Femur (tissue), 1 donor: Measurements from ENCODE around the gene CDHR3.
A peak's percentile ranks its signal among the peaks of the same experiment; 100 is the strongest.

Source experiments
- DNase-seq: peaks from one replicate; pipeline ENCODE4 v3.0.0-alpha.2; 2017

CDHR3 gene

GRCh38 chr7:106029941-106030340 is 66.9 kb downstream of the CDHR3 start:
- DNase-seq = no peak

GRCh38 chr7:106031300-106032035 is 68.4 kb downstream of the CDHR3 start:
- peak; percentile 70 for DNase-seq

GRCh38 chr7:106032295-106032694 is 69.2 kb downstream of the CDHR3 start:
- DNase-seq = no peak

GRCh38 chr7:106033735-106034134 is 70.7 kb downstream of the CDHR3 start:
- DNase-seq = no peak

GRCh38 chr7:106034383-106034782 is 71.3 kb downstream of the CDHR3 start:
- DNase-seq = no peak

GRCh38 chr7:106035568-106035967 is 72.5 kb downstream of the CDHR3 start:
- no peak for DNase-seq

GRCh38 chr7:106036004-106036403 is 72.9 kb downstream of the CDHR3 start:
- DNase-seq = no peak

- DNase-seq = no peak
Measured at GRCh38 chr7:106037489-106038176, 74.6 kb downstream of the CDHR3 start.

- DNase-seq = no peak
Measured at GRCh38 chr7:106038289-106038688, 75.2 kb downstream of the CDHR3 start.

- no peak for DNase-seq
Measured at GRCh38 chr7:106038916-106039315, 75.9 kb downstream of the CDHR3 start.

GRCh38 chr7:106039486-106040060 is 76.5 kb downstream of the CDHR3 start:
- DNase-seq = no peak

- peak; percentile 40 for DNase-seq
Measured at GRCh38 chr7:106041140-106041717, 78.2 kb downstream of the CDHR3 start.

- no peak for DNase-seq
Measured at GRCh38 chr7:106042196-106042611, 79.1 kb downstream of the CDHR3 start.

GRCh38 chr7:106045139-106045538 is 82.1 kb downstream of the CDHR3 start:
- DNase-seq = no peak

- DNase-seq = no peak
Measured at GRCh38 chr7:106045586-106045985, 82.5 kb downstream of the CDHR3 start.

GRCh38 chr7:106047184-106047583 is 84.1 kb downstream of the CDHR3 start:
- no peak for DNase-seq

GRCh38 chr7:106047818-106048705 is 85.0 kb downstream of the CDHR3 start:
- no peak for DNase-seq

GRCh38 chr7:106048706-106049020 is 85.6 kb downstream of the CDHR3 start:
- DNase-seq = no peak

- no peak for DNase-seq
Measured at GRCh38 chr7:106049139-106049752, 86.2 kb downstream of the CDHR3 start.

- no peak for DNase-seq
Measured at GRCh38 chr7:106050002-106050745, 87.1 kb downstream of the CDHR3 start.

- no peak for DNase-seq
Measured at GRCh38 chr7:106050746-106051117, 87.7 kb downstream of the CDHR3 start.

- DNase-seq = no peak
Measured at GRCh38 chr7:106052681-106053080, 89.6 kb downstream of the CDHR3 start.
